Suprapubic skin (tissue), 4 donors: Measurements from ENCODE around the gene URB1. TPM values are rescaled to one million over a fixed set of nuclear protein-coding genes. Genes with fewer than 3 reads are reported as not detected.
A peak's percentile ranks its signal among the peaks of the same experiment; 100 is the strongest.

ENCODE experiments used
- DNase-seq, 2 donors: peaks; one replicate each; pipeline ENCODE4 v3.0.0-alpha.2; 2019; ENCODE audit warnings: low spot score in 2 of 2
- H3K27ac ChIP-seq: fragments of 200-600 bp; sonication (generic); one replicate; pipeline ENCODE4 v1.5.1; 2019
- H3K27me3 ChIP-seq: fragments of 200-600 bp; sonication (generic); one replicate; pipeline ENCODE4 v1.5.1; 2019
- H3K36me3 ChIP-seq: fragments of 200-600 bp; sonication (generic); one replicate; pipeline ENCODE4 v1.5.1; 2019
- H3K4me1 ChIP-seq: fragments of 200-600 bp; sonication (generic); one replicate; pipeline ENCODE4 v1.5.1; 2019
- H3K4me3 ChIP-seq: fragments of 200-600 bp; sonication (generic); one replicate; pipeline ENCODE4 v1.5.1; 2019; ENCODE audit warnings: mild to moderate bottlenecking
- H3K9me3 ChIP-seq: fragments of 200-600 bp; sonication (generic); one replicate; pipeline ENCODE4 v1.5.1; 2019
- CTCF ChIP-seq, 2 donors: fragments of 200-600 bp in 1 of 2; fragments of 450-650 bp in 1 of 2; sonication (generic) in 1 of 2; IDR thresholded peaks; one replicate each; pipeline ENCODE4 v1.5.1; 2016 to 2019; ENCODE audit warnings: antibody characterized with exemption in 2 of 2, mild to moderate bottlenecking in 1 of 2, moderate library complexity in 1 of 2
- EP300 ChIP-seq: sonication (generic); formaldehyde crosslinking; IDR thresholded peaks from one replicate; pipeline ENCODE4 v1.6.1; 2017; ENCODE audit warnings: antibody characterized with exemption
- POLR2A ChIP-seq, 2 donors: fragments of 450-650 bp; IDR thresholded peaks; one replicate each; pipeline ENCODE4 v1.6.1; 2017; ENCODE audit warnings: antibody characterized with exemption in 2 of 2, mild to moderate bottlenecking in 2 of 2, moderate library complexity in 2 of 2
- POLR2AphosphoS5 ChIP-seq, 3 donors: sonication (generic); formaldehyde crosslinking; IDR thresholded peaks; one replicate each; pipeline ENCODE4 v1.6.1; 2017; ENCODE audit warnings: antibody characterized with exemption in 3 of 3
- WGBS: methylation state at CpG from one replicate; pipeline ENCODE4 v1.1.5; 2018; 5-methylcytosine and 5-hydroxymethylcytosine counted together
- total RNA-seq, 4 donors: library from RNA; depleted of rRNA; stranded (reverse); fragments of >200 nt; gene quantifications; one replicate each; pipeline ENCODE4 v1.1.0, GENCODE V29; 2016

The URB1 gene
- total RNA-seq, 4 donors from 2014 or later = 23.7 to 49.4 (median 33.0) TPM

DNA sequence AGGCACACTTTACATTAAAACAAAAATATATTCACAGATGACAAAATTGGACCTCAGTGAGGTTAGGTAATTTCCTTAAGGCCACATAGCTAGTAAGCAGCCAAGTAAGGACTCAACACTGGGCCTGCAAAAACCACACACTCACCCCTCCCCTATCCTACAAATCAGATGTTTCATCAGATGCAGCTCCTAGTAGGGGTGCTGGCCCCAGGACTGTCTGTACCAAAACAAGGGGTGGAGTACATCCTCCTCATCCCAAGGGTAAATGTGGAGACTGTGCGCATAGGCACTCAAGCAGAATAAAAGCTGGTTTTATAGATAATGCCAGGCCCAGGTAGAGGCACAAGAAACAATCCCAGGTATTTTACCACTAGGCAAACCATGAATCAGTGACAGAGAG, 25.7 kb downstream of the URB1 start:
- DNase-seq = peak in 1 of 2 donors; percentile 25
- Histone ChIP-seq H3K4me1 (peaks cover 30% of the 10 kb centered on the region), H3K4me3 (no peak overlapping the region), H3K27ac (no peak overlapping the region), H3K9me3 (no peaks in the 10 kb centered on the region), H3K36me3 (peaks cover 57% of the 10 kb centered on the region), H3K27me3 (no peaks in the 10 kb centered on the region)
- TF ChIP-seq POLR2AphosphoS5 (IDR thresholded peaks at IDR 0.05) = no peak
- no peak for TF ChIP-seq POLR2A (IDR thresholded peaks at IDR 0.05)
- no peak for TF ChIP-seq CTCF (IDR thresholded peaks at IDR 0.05)
- no peak for TF ChIP-seq EP300
- WGBS = 80% methylated on average over 1 of the region's 1 CpG

- TF ChIP-seq POLR2A (IDR thresholded peaks at IDR 0.05) (no peak), EP300 (no peak), POLR2AphosphoS5 (IDR thresholded peaks at IDR 0.05) (no peak), CTCF (IDR thresholded peaks at IDR 0.05) (no peak)
- Histone ChIP-seq H3K27ac (no peak overlapping the region), H3K4me1 (peaks cover 21% of the 10 kb centered on the region), H3K4me3 (no peak overlapping the region), H3K27me3 (no peaks in the 10 kb centered on the region), H3K9me3 (no peaks in the 10 kb centered on the region), H3K36me3 (peaks cover 66% of the 10 kb centered on the region)
- DNase-seq = peak in 1 of 2 donors; percentile 1
- WGBS = 92% methylated on average over 3 of the region's 4 CpGs
Observed at GRCh38 chr21:32366191-32366590, 26.6 kb downstream of the URB1 start.

- H3K4me1 ChIP-seq = peaks cover 30% of the 10 kb centered on the region
- no peak overlapping the region for H3K4me3 ChIP-seq
- peak overlapping the region; percentile 65 for H3K27ac ChIP-seq
- 48% methylated on average over 4 of the region's 4 CpGs for WGBS
- peaks cover 73% of the 10 kb centered on the region for H3K36me3 ChIP-seq
- no peak for TF ChIP-seq POLR2A (IDR thresholded peaks at IDR 0.05)
- no peak for TF ChIP-seq EP300
- TF ChIP-seq POLR2AphosphoS5 (IDR thresholded peaks at IDR 0.05) = no peak
- TF ChIP-seq CTCF (IDR thresholded peaks at IDR 0.05) = no peak
- H3K27me3 ChIP-seq = no peaks in the 10 kb centered on the region
- DNase-seq = peak in 1 of 2 donors; percentile 19
- H3K9me3 ChIP-seq = no peaks in the 10 kb centered on the region
Observed at GRCh38 chr21:32364796-32365195, 28.0 kb downstream of the URB1 start.

GRCh38 chr21:32364387-32364786, 28.4 kb downstream of the URB1 start:
- DNase-seq = no peak
- H3K4me1 ChIP-seq = peaks cover 34% of the 10 kb centered on the region
- peak overlapping the region; percentile 65 for H3K27ac ChIP-seq
- TF ChIP-seq POLR2A (IDR thresholded peaks at IDR 0.05) = no peak
- TF ChIP-seq POLR2AphosphoS5 (IDR thresholded peaks at IDR 0.05) = no peak
- no peak for TF ChIP-seq CTCF (IDR thresholded peaks at IDR 0.05)
- TF ChIP-seq EP300 = no peak
- WGBS = 29% methylated on average over 6 of the region's 7 CpGs
- no peak overlapping the region for H3K4me3 ChIP-seq
- H3K36me3 ChIP-seq = peaks cover 77% of the 10 kb centered on the region
- no peaks in the 10 kb centered on the region for H3K27me3 ChIP-seq
- no peaks in the 10 kb centered on the region for H3K9me3 ChIP-seq

DNA sequence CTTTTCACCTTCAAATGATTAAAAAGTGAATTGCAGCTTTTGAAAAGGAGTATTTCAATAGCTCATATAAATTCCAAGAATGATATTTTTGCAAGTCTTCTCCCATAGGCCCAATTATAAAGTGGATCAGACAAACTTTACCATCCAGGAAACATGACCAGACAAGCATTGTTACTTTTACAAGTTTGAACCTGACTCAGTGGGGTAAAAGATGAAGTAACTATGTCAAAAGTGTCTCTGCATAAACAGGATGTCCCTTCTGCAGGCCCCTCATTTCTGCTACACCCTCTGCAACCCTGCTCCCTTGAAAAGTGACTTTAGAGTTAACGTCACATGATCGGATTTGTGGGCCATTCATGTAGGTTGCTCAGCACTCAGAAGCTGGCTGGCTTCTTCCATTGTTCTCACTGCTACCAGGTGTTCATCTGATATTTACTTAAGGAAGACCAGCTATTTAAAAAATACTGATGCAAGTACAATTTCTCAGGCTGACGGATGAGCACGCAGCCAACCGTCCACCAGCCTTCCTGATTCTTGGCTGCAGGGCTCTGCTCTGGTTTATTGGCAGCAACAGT, 32.3 kb downstream of the URB1 start:
- TF ChIP-seq CTCF (IDR thresholded peaks at IDR 0.05) = no peak
- TF ChIP-seq POLR2A (IDR thresholded peaks at IDR 0.05) = no peak
- TF ChIP-seq EP300 = no peak
- no peak for TF ChIP-seq POLR2AphosphoS5 (IDR thresholded peaks at IDR 0.05)
- Histone ChIP-seq H3K27ac (peak overlapping the region; percentile 43), H3K9me3 (no peaks in the 10 kb centered on the region), H3K27me3 (no peaks in the 10 kb centered on the region), H3K4me1 (peaks cover 38% of the 10 kb centered on the region), H3K36me3 (peaks cover 81% of the 10 kb centered on the region), H3K4me3 (no peak overlapping the region)
- DNase-seq = peak; percentile 19 to 45
- WGBS = 78% methylated on average over 5 of the region's 5 CpGs
